Measurements from ENCODE around the gene ATP4A.
A peak's percentile ranks its signal among the peaks of the same experiment; 100 is the strongest.
"Not testable (repeated sequence)": the region's sequence is repeated elsewhere in the genome, so short reads cannot be mapped to it uniquely, and the experiment has no call there.

Gene ATP4A

DNA sequence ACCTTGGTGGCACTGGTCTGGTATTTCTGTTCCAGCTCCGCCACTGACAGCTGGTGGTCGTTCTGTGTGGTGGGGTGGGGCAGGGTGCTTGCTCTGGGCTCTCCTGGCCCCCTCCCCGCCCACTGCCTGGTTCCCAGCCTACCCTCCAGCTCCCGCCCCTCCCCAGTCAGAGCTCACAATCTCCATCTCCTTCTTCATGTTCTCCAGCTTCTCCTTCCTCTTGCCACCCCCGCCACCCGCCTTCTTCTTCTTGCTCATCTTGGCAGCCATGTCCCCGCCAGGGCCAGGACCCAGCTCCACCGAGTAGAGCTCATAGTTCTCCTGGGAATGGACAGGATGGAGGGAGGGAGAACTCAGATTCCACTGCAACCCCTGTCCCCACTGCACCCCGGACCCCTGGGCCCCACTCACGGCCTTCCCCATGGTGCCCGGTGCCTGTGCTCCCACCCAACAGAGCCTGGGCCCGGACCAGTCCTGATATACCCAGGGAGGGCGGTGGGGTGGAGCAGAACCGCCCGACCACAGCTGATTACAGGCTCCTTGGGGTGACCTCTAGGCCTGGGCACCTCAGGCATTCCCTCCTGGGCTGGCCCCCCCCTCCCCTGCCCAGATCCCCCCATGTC is at the start of gene ATP4A:
ATP4A (minus strand) TSS at position 452 of the 623 bp plus-strand sequence; CDS start at position 423, 29 bp downstream.
- intact Hi-C loops (cut with DNase I), result no loop called here
- DNase-seq, result no peak

DNA sequence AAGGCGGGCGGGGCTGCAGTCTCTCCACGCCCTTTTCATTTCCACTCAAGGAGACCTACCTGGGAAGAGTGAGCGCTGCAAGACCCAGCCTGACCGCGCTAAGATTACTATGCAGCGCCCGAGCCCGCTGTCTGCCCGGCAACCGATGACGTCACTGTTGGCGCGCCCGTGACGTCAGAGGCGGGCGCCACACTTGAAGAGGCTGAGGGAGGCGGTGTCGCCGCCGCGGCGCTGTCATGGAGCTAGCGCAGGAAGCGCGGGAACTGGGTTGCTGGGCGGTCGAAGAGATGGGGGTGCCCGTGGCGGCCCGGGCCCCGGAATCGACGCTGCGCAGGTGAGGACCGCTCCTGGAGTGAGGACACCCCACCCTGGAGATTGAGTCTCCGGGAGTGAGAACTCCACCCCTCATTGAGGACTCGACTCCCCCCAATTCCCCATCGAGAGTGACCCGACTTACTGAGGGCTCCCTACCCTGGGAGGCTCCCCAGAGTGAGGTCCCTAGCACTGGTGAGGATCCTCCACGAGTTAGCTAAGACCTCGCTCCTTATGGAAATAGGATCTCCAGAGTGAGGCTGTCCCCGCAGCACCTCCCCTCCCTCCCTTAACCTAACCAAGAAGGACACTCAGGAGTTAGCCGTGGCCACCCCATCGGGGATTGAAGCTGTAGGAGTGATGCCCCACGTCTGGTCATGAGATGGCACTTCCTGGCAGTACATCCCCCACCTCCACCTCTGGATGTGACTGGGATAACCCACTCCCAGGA is 49.3 kb upstream of the ATP4A start, which contains the start of gene HAUS5:
HAUS5 (plus strand) TSS at position 177 of the 763 bp plus-strand sequence; CDS start at position 237, 60 bp downstream.
- DNase-seq, result peak; percentile 87 to 97 (median 94)
- intact Hi-C loops (cut with DNase I), result loop anchor here (2.0 kb wide), 1 partner anchor 16 kb away; the partner anchor contains the start of gene RBM42

DNA sequence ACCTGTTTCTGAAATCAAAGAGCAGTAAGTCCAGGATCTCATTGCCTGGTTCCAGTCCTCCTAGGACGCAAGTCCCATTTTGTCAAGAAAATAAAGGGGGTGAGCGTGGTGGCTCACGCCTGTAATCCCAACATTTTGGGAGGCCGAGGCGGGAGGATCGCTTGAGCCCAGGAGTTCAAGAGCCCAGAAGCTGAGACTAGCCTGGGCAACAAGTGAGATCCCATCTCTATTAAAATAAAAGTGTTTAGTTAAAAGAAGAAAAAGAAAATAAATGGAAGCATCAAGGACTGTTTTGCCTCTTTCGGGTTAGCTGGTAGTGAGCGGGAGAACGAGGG is 48.7 kb upstream of the ATP4A start:
- intact Hi-C loops (cut with DNase I), result loop anchor here (2.0 kb wide), 1 partner anchor 17 kb away; the partner anchor contains the start of gene RBM42
- no peak for DNase-seq

DNA sequence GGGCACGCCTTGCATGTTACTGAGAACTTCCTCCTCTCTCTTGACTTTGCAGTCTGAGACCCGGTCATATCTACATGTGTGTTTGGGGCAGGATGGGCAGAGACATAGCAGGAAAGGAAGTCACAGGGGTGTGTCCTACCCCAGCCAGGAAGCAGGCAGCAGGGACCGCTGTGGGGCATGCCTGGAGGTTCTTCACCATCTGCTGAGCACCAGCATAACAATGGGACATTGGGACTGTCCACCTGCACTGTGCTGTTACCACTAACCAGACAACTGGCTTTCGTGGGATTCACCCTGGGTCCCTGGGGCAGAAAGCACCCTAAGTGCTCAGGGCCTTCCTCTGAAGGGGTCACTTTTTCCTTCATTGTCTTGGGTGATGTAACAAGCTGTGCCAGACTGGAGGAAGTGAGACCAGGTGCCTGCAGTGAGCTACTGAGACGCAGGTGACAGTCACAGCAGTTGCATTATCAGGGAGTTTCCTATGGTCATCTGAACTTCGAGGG is 46.4 kb upstream of the ATP4A start:
- DNase-seq, result no peak
- intact Hi-C loops (cut with DNase I), result no loop called here

DNA sequence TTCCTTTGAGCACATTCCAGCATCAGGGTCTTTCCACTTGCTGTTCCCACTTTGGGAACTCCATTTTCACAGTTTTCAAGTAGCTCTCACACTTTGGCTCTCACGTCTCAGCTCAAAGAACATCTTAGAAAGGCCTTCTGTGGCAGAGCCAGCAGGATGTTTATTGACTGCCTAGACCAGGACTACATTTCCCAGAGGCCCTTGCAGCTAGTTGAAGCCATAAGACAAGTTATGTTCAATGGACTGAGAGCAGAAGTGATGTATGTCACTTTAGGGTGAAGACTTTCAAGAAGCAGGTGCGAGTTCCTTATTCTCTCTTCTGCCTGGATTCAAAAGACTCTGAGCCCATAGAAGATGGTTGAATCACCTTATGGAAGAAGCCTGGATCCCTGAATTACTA is 44.8 kb upstream of the ATP4A start:
- intact Hi-C loops (cut with DNase I), result no loop called here
- no peak for DNase-seq

DNA sequence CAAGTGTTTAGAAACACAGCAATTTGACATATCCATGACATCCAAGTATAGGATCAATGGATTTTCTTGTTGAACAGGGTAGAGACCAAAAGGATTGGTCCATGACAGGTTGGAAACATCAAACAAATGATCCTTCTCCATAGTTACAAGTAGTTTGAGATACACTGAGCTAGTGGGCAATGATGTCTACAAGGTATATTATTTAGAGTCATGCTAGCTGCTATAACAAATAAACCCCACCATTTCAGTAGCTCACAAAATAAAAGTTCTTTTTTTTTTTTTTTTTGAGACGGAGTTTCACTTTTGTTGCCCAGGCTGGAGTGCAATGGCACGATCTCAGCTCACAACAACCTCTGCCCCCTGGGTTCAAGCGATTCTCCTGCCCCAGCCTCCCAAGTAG is 44.2 kb upstream of the ATP4A start:
- intact Hi-C loops (cut with DNase I), result no loop called here
- DNase-seq, result no peak

DNA sequence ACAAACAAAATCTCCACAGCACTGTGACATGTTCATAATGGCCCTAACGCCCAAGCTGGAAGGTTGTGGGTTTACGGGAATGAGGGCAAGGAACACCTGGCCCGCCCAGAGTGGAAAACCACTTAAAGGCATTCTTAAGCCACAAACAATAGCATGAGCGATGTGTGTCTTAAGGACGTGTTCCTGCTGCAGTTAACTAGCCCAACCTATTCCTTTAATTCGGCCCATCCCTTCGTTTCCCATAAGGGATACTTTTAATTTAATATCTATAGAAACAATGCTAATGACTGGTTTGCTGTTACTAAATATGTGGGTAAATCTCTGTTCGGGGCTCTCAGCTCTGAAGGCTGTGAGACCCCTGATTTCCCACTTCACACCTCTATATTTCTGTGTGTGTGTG is 43.7 kb upstream of the ATP4A start:
- DNase-seq; intact Hi-C loops (cut with DNase I): not testable (repeated sequence)

DNA sequence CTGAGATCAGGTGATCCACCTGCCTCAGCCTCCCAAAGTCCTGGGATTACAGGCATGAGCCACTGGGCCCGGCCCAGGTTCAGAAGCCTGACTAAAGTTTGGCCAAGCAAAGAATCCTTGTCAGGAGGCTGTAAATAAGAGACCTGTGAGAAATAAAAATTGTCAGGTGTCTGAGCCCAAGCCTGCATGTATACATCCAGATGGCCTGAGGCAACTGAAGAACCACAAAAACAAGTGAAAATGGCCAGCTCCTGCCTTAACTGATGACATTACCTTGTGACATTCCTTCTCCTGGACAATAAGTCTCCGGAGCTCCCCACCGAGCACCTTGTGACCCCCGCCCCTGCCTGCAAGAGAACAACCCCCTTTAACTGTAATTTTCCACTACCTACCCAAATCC is 41.0 kb upstream of the ATP4A start:
- intact Hi-C loops (cut with DNase I); DNase-seq: not testable (repeated sequence)

DNA sequence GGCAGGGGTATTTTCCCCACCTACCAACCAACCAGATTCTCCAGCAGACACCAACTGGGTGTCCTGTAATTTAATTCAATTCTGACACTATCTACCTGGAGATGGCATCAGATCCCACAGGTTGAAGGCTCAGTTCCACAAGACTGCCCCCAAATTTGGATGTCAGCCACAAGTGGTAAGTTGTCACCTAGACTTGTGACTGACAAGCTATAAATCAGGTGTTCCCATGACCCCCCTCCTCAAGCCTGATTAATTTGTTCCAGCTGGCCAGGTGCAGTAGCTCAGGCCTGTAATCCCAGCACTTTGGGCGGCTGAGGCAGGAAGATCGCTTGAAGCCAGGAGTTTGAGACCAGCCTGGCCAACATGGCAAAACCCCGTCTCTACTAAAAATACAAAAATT is 38.5 kb upstream of the ATP4A start:
- DNase-seq, result no peak
- intact Hi-C loops (cut with DNase I), result no loop called here

DNA sequence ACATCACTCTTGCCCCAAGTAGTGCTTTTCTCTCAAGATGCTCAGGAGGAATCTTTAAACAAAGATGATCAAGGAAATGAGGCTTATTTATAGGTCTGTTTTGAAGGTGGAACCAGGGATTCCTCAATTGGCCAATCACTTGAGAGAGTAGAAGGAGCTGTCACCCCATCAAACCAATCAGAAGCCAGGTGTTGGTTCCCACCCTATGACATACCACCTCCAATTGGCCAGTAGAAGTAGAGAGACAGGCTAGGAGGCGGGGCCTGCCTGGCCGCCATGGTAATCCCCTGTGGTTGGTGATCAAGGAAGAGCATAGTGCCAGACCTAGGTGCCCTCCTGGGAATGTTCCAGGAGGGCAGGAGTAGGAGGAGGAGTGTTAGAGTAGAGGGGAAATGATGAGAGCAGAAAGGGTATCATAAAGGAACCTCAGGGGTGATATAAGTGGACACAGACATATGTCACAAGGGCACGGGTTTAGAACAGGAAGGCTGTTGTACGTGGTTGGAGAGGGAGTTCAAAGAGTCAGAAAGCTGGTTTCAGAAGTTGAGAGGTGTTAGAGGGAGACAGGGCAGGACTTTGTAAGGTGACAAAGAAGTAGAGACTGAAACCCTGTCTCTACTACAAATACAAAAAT is 33.0 kb upstream of the ATP4A start:
- intact Hi-C loops (cut with DNase I), result no loop called here
- DNase-seq, result no peak

DNA sequence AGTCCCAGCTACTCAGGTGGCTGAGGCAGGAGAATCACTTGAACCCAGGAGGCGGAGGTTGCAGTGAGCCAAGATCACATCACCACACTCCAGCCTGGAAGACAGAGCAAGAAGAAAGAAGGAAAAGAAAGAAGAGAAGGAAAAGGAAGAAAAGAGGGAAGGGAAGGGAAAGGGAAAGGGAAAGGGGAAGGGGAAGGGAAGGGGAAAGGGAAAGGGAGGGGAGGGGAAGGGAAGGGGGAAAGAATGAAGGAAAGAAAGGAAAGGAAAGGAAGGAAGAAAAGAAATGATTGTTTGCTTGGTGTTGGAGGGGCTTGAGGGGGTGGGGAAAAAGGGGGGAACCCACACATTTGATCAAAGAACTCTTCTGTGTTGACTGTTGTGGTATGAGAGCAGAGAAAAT is 32.5 kb upstream of the ATP4A start:
- DNase-seq, result no peak
- intact Hi-C loops (cut with DNase I), result no loop called here

DNA sequence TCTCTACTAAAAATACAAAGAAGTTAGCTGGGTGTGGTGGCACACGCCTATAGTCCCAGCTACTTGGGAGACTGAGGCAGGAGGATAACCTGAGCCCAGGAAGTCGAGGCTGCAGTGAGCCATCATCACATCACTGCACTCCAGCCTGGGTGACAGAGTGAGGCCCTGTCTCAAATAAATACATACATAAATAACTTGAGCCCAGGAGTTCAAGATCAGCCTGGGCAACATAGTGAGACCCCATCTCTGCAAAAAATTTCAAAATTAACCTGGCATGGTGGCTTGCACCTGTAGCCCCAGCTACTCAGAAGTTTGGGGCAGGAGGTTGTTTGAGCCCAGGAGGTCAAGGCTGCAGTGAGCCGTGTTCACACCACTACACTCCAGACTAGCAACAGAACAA is 31.6 kb upstream of the ATP4A start:
- intact Hi-C loops (cut with DNase I); DNase-seq: not testable (repeated sequence)

DNA sequence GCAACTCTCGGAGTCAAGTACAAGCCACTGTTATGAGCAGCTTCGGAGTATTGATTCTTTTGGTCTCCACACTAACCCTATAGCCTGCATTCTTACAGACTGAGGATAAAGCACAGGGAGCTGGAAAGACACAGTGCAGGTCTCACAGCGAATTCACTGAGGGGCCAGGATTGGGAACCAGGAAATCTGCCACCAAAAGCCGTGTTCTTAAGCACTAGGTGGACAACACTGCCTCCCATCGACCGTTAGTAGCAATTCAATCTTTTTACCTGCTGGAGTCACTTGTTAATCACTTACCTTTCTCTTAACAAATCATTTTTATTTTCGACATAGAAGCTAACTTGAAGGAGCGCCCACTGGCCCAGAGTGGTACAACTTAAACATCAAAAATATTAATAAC is 28.8 kb upstream of the ATP4A start:
- DNase-seq, result peak in 21 of 42 donors; percentile 7 to 53 (median 27)
- intact Hi-C loops (cut with DNase I), result no loop called here

DNA sequence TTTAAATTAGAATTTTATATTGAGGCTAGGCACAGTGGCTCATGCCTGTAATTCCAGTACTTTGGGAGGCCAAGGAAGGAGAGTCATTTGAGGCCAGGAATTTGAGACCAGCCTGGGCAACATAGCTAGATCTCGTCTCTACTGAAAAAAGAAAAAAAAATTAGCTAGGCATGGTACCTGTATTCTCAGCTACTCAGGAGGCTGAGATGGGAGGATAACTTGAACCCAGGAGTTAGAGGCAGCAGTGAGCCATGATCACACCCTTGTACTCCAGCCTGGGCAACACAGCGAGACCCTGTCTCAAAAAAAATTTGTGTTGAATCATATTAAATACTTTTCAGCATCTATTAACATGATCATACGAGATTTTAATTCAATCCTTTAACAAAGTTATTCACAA is 27.4 kb upstream of the ATP4A start:
- no peak for DNase-seq
- intact Hi-C loops (cut with DNase I), result no loop called here

DNA sequence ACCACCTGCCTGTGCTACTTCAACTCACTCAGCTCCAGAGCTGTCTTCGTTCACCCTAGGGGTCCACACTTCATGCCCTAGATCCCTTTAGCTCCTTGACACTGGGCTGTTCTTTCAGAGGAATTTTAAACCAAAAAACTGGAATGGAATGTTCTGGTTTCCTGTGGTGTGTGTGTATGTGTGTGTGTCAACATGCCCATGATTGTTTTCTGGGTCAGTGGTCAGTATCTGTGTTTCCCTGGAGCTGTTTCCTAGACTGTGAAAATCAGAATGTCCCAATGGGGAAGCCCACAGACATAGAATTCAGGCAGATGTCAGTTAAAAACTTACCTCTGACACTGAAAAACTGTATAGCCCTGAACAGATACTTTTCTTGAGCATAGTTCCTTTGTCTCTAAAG is 23.9 kb upstream of the ATP4A start:
- intact Hi-C loops (cut with DNase I), result no loop called here
- no peak for DNase-seq

DNA sequence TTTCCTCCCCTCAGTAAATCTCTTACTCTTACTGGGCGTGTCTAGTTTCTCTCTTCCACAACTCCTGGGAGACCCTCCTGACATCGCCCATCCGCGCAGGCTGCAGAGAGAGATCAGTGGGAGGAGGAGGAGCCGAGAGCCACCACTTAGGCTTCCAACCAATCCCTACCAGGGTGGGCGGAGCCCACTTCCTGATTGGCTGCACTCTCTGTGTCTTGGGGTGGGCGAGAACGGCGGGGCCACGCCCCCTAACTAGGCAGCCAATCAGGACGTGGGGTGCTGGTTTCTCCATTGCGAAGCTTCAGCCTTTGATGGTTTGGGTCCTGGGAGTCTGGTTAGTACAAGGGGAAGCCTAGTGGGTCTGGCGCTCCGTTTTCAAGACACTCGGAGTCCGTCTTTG is 22.4 kb upstream of the ATP4A start, which contains the start of gene PMIS2:
PMIS2 (plus strand) TSS at position 326 of the 400 bp plus-strand sequence. CDS start 87 bp downstream, outside the sequence.
- DNase-seq, result peak in 6 of 42 donors; percentile 9 to 34 (median 16)
- intact Hi-C loops (cut with DNase I), result no loop called here

DNA sequence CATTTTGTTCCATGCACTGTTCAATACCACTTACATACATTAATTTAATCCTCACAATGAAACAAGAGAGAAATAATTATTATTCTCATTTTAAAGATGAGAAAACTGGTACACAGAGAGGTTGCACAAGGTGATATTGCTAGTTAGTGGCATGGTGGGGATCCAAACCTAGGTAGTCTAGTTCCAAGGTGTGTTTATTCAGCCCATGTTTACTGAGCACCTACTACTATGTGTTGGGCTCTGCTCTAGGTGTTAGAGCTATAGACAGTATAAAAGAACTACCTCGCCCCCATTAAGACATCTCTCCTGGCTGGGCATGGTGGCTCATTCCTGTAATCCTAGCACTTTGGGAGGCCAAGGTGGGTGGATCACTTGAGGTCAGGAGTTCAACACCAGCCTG is 19.3 kb upstream of the ATP4A start:
- intact Hi-C loops (cut with DNase I), result no loop called here

DNA sequence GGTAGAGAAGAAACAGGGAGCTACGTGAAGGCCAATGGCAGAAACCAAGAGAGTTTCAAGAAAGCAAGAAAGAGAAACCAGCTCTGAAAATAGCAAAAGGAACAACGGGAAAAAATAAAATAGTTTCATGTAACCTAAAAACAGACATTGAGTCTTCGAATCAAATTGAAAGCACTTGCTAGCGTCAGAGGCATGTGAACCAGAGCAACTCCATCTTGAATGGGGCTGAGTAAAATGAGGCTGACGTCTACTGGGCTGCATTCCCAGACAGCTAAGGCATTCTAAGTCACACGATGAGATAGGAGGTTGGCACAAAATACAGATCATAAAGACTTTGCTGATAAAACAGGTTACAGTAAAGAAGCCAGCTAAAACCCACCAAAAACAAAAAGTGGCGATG is 15.2 kb upstream of the ATP4A start:
- no peak for DNase-seq
- intact Hi-C loops (cut with DNase I), result no loop called here

More for the DNA sequence above, 19.3 kb upstream of the ATP4A start:
- DNase-seq, result no peak

DNA sequence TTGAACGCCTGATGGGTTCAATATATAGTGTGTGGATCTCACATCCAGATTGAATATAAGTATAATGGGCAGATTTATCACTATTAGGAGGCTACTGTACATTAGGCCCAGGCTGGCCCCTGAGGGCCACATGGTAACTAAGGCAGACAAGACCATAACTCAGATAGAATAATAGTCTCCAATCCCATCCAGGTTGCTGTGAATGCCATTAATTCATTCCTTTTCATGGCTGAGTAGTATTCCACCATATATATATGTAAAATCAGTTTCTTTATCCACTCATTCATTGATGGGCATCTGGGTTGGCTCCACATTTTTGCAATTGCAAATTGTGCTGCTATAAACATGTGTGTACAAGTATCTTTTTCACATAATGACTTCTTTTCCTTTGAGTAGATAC is 14.5 kb upstream of the ATP4A start:
- no peak for DNase-seq
- intact Hi-C loops (cut with DNase I), result no loop called here

DNA sequence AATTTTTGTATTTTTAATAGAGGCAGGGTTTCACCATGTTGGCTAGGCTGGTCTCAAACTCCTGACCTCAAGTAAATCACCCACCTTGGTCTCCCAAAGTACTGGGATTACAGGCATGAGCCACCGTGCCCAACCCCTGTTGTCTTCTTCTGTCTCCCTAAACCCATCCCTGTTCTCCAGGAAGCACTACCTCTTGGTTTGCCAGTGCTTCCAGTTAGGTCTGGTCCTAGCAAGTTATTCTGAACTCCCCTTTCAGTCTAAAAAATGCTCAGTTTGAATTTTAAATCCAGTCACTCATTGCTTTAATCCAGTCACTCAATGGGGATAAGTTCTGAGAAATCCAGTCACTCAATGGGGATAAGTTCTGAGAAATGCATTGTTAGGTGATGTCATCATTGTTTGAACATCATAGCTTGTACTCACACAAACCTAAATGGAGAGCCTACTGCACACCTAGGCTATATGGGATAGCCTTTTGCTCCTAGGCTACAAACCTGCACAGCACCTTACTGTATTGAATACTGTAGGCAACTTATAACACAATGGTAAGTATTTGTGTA is 8.0 kb upstream of the ATP4A start:
- intact Hi-C loops (cut with DNase I), result no loop called here
- no peak for DNase-seq

All from head of caudate nucleus (tissue), 42 donors.